DND-41 (cell line): Measurements from ENCODE around the gene KIFBP.

Experiments used
- EZH2 ChIP-seq: IDR thresholded peaks from 3 replicates; pipeline ENCODE4 v1.6.1; 2012; ENCODE audit warnings: borderline replicate concordance, low read depth, mild to moderate bottlenecking, moderate library complexity, low read length, inconsistent platforms; ENCODE audit not compliant: severe bottlenecking
- TF ChIP-seq, protein P1 (sequence below): IDR thresholded peaks from 2 replicates; pipeline ENCODE4 v1.5.1; 2012; ENCODE audit warnings: borderline replicate concordance, low read length, moderate library complexity, mild to moderate bottlenecking; ENCODE audit not compliant: poor library complexity, severe bottlenecking; ENCODE audit errors: extremely low read depth

GRCh38 chr10:69009360-69009759 lies 20.8 kb downstream of the KIFBP start:
- TF ChIP-seq, protein P1, sequence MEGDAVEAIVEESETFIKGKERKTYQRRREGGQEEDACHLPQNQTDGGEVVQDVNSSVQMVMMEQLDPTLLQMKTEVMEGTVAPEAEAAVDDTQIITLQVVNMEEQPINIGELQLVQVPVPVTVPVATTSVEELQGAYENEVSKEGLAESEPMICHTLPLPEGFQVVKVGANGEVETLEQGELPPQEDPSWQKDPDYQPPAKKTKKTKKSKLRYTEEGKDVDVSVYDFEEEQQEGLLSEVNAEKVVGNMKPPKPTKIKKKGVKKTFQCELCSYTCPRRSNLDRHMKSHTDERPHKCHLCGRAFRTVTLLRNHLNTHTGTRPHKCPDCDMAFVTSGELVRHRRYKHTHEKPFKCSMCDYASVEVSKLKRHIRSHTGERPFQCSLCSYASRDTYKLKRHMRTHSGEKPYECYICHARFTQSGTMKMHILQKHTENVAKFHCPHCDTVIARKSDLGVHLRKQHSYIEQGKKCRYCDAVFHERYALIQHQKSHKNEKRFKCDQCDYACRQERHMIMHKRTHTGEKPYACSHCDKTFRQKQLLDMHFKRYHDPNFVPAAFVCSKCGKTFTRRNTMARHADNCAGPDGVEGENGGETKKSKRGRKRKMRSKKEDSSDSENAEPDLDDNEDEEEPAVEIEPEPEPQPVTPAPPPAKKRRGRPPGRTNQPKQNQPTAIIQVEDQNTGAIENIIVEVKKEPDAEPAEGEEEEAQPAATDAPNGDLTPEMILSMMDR = no peak
- no peak for TF ChIP-seq EZH2
